ENCODE measurements around the gene ACTL7A. TPM values are rescaled to one million over a fixed set of nuclear protein-coding genes. Genes with fewer than 3 reads are reported as not detected.

Gene ACTL7A
- polyA plus RNA-seq, 1 donor from 2014 or later = not detected

- Histone ChIP-seq H3K4me2 (ENCODE audit: low read length) (no peak overlapping the region), H3K27me3 (ENCODE audit: insufficient read depth, low read depth, low read length) (no peaks in the 10 kb centered on the region), H2AFZ (ENCODE audit: low read depth, low read length) (no peak overlapping the region), H3K9ac (ENCODE audit: low read length) (no peak overlapping the region), H3K9me3 (ENCODE audit: low read length) (no peaks in the 10 kb centered on the region), H3K4me3 (ENCODE audit: low read length) (no peak overlapping the region), H4K20me1 (ENCODE audit: insufficient read depth) (no peaks in the 10 kb centered on the region), H3K27ac (ENCODE audit: low read length) (no peak overlapping the region), H3K36me3 (ENCODE audit: insufficient read depth, low read length) (no peaks in the 10 kb centered on the region), H3K79me2 (replicated peaks; ENCODE audit: insufficient read depth, low read length) (no peaks in the 10 kb centered on the region), H3F3A (ENCODE audit: insufficient read depth, low read length, poor library complexity, severe bottlenecking) (no peaks in the 10 kb centered on the region), H3K9me2 (ENCODE audit: insufficient read depth, low read length) (no peaks in the 10 kb centered on the region)
- TF ChIP-seq CTCF (IDR thresholded peaks at IDR 0.05; ENCODE audit: poor library complexity, severe bottlenecking) (no peak), EZH2 (IDR thresholded peaks at IDR 0.05; ENCODE audit: borderline replicate concordance, insufficient read depth, low read length, poor library complexity, severe bottlenecking) (no peak), MXI1 (conservative IDR thresholded peaks at IDR 0.05; ENCODE audit: poor library complexity, severe bottlenecking) (no peak), POLR2AphosphoS5 (IDR thresholded peaks at IDR 0.05) (no peak), EP300 (conservative IDR thresholded peaks at IDR 0.05; ENCODE audit: poor library complexity, severe bottlenecking) (no peak), SMC3 (conservative IDR thresholded peaks at IDR 0.05; ENCODE audit: poor library complexity) (no peak), REST (IDR thresholded peaks at IDR 0.05; ENCODE audit: borderline replicate concordance) (no peak), TAF1 (IDR thresholded peaks at IDR 0.05; ENCODE audit: low read depth) (no peak), RAD21 (conservative IDR thresholded peaks at IDR 0.05) (no peak)
Measured at GRCh38 chr9:108859459-108860114, 2.5 kb upstream of the ACTL7A start.

GRCh38 chr9:108860354-108860753 is 1.7 kb upstream of the ACTL7A start:
- no peak for TF ChIP-seq TAF1 (IDR thresholded peaks at IDR 0.05; ENCODE audit: low read depth)
- no peak for TF ChIP-seq POLR2AphosphoS5 (IDR thresholded peaks at IDR 0.05)
- TF ChIP-seq EZH2 (IDR thresholded peaks at IDR 0.05; ENCODE audit: borderline replicate concordance, insufficient read depth, low read length, poor library complexity, severe bottlenecking) = no peak
- no peak for TF ChIP-seq REST (IDR thresholded peaks at IDR 0.05; ENCODE audit: borderline replicate concordance)
- TF ChIP-seq MXI1 (conservative IDR thresholded peaks at IDR 0.05; ENCODE audit: poor library complexity, severe bottlenecking) = no peak
- TF ChIP-seq CTCF (IDR thresholded peaks at IDR 0.05; ENCODE audit: poor library complexity, severe bottlenecking) = no peak
- TF ChIP-seq RAD21 (conservative IDR thresholded peaks at IDR 0.05) = no peak
- TF ChIP-seq EP300 (conservative IDR thresholded peaks at IDR 0.05; ENCODE audit: poor library complexity, severe bottlenecking) = no peak
- no peaks in the 10 kb centered on the region for H3K27me3 ChIP-seq (ENCODE audit: insufficient read depth, low read depth, low read length)
- no peaks in the 10 kb centered on the region for H3K9me3 ChIP-seq (ENCODE audit: low read length)
- H3K36me3 ChIP-seq (ENCODE audit: insufficient read depth, low read length) = no peaks in the 10 kb centered on the region
- no peaks in the 10 kb centered on the region for H3K79me2 ChIP-seq (replicated peaks; ENCODE audit: insufficient read depth, low read length)
- no peak overlapping the region for H2AFZ ChIP-seq (ENCODE audit: low read depth, low read length)
- H3K9me2 ChIP-seq (ENCODE audit: insufficient read depth, low read length) = no peaks in the 10 kb centered on the region
- no peak overlapping the region for H3K4me3 ChIP-seq (ENCODE audit: low read length)
- no peak overlapping the region for H3K4me2 ChIP-seq (ENCODE audit: low read length)
- no peak overlapping the region for H3K27ac ChIP-seq (ENCODE audit: low read length)
- H3K9ac ChIP-seq (ENCODE audit: low read length) = no peak overlapping the region
- H3F3A ChIP-seq (ENCODE audit: insufficient read depth, low read length, poor library complexity, severe bottlenecking) = no peaks in the 10 kb centered on the region
- H4K20me1 ChIP-seq (ENCODE audit: insufficient read depth) = no peaks in the 10 kb centered on the region

All from neural cell (in vitro differentiated cells).